Left colon (tissue), 2 donors: ENCODE results near the gene PPP1R12A. TPM values are rescaled to one million over a fixed set of nuclear protein-coding genes. Genes with fewer than 3 reads are reported as not detected.
"Not testable (repeated sequence)": the region's sequence is repeated elsewhere in the genome, so short reads cannot be mapped to it uniquely, and the experiment has no call there.

ENCODE experiments used
- ATAC-seq: fragments of 200-7000 bp; cut with Tn5 transposase; one replicate; pipeline ENCODE4 v1.9.1; 2020; ENCODE audit warnings: mild to moderate bottlenecking, moderate library complexity
- DNase-seq, 2 donors: peaks; one replicate each; pipeline ENCODE4 v3.0.0-alpha.2; 2020
- intact Hi-C, 2 donors: fragments of 100-400 bp; cut with DNase I in 1 of 2; cut with micrococcal nuclease in 1 of 2; formaldehyde crosslinking; loops; one replicate each; pipeline versions ENCODE4 v1.11.2 to v1.14.0; 2022; cut with DNase I, micrococcal nuclease
- long read RNA-seq: library from polyadenylated mRNA; unstranded; transcript quantifications from one replicate; pipeline ENCODE4 v2.0.0, GENCODE V29; 2021
- total RNA-seq, 2 donors: library from RNA; stranded (reverse); fragmentation: NEBNext Ultra II Directional; extraction: Animal tissue kit (Norgen Biotek cat#: 25700); gene quantifications; one replicate each; pipeline ENCODE4 v1.2.1, GENCODE V29; 2021
- donor health status: DM: no; HTN: no; CAD: no.
- donor health status: DM: yes; HTN: yes; CAD: no.

Gene PPP1R12A
- total RNA-seq: 10 to 100 TPM; 61.4 to 87.6 TPM
- long read RNA-seq, partial matches to known transcripts: 59 of 69 reads
- long read RNA-seq, other reads (novel, unspliced or antisense): 8 of 69 reads

DNA sequence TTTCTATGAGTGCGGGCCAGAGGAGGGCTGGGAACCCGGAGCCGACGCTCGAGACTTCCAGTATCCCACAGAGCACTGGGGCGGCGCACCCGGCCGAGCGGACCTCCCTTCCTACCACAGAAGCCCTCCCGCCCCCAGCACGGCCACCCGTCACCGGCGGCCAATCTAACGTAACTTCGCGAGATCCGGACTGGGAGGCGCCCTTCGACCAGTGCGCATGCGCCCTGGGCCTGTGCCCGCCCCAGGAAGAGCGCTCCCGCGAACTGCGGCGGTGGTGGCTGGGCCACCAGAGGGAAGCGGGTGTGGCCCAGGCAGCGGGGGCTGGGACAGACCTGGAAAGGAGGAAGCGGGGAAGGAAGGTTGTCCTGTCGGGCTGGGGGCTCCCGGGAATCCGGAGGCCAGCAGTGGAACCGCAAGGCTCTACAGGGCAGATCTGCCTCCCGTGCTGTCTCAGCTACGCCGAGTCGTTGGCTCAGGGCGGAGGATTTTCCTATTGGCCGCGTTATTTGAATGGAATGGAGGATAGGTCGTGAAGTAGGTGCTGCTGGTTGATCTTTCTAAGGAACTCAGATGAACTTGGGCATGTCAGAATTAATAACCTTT, at the start of gene PPP1R12A:
PPP1R12A (minus strand) TSS at position 77 of the 603 bp plus-strand sequence. CDS start 166 bp downstream, outside the sequence.
- intact Hi-C loops: loop anchor here in 1 of 2 donors (10.0 kb wide), 1 partner anchor 250 kb away; no protein-coding TSS in a partner anchor
- peak; percentile 93 for ATAC-seq
- peak; percentile 96 to 98 for DNase-seq

- DNase-seq (no peak), ATAC-seq (no peak)
- intact Hi-C loops: no loop called here
Measured at GRCh38 chr12:79983986-79984620, 49.2 kb upstream of the PPP1R12A start.

DNA sequence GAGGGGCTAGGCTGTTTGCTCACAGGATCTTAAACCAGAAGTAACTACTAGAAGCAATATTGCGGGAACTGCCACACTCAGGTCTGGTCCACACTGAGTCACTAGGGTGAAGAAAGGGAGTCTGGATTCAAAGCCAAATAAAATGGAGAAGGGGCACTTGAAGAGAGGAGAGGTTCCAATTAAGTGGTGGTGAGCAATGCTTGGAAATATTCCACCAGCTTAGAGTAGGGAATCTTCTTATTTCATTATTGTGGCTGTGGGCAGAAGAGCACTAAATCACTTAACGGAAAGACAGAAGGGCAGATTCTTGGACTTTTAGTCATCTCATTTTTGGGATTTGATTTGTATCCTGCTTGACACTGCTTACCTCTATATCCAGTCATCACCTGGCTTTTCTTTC, 48.6 kb upstream of the PPP1R12A start:
- no peak for ATAC-seq
- DNase-seq: no peak
- intact Hi-C loops: no loop called here

- no peak for DNase-seq
- intact Hi-C loops: no loop called here
- no peak for ATAC-seq
Measured at GRCh38 chr12:79982086-79983062, 47.5 kb upstream of the PPP1R12A start.

DNA sequence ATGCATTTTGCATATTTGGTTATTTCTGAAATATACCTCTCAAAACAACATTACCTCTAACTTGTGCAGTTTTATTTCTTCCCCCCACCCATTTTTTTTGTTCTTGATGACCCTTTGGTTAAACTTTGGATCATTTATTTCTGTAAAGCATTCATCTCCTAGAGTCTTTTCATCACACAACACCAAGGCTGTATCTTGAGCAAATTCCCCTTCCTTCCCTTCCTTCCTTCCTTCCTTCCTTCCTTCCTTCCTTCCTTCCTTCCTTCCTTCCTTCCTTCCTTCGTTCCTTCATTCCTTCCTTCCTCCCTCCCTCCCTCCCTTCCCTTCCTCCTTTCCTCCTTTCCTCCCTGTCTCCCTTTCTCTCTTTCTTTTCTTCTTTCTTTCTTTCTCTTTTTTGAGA, 43.8 kb upstream of the PPP1R12A start:
- no peak for DNase-seq
- ATAC-seq: no peak
- intact Hi-C loops: no loop called here

DNA sequence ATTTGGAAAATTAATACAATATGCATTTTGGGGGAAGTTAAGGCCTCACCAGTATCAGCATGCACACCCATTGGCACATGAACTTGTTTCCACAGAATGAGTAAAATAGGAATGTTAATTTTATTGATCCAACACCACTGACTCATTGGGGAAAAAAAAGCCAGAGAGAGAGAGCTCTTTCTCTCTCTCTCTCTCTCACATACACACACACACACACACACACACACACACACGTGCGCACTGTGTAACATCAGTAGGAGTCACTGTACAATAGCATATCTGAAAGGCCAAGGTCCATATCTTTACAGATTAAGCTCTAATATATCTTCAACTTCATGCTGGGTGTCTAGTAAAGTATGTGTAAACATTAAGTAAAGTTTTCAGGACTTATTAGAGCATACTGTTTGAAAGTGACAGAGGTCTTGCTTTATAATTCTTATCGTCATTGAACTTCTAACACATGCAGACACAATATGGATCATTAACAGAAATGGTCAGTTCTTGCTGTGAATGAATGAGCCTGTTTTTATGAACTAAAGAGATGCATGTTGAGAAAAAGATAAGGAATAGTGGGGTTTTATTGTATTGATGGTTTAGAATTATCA, 43.1 kb upstream of the PPP1R12A start:
- DNase-seq, ATAC-seq, intact Hi-C loops: not testable (repeated sequence)

DNA sequence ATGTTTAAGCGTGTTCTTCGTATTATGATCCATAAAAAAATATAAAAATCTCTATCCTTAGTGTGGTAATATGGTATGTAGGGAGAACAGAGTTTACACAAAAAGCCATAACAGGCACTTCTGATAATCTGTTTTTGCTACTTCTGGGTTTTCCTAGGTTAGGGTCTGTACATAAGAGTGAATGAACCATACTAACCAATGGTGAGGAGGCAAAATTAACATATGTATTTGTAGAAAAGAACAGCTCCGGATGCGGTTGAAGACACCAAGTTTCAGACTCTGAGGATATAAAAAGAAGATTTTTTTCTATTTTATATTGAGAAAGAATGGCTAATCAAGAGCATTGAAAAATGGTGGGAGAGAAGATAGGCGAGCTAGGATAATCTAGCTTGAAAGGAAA, 40.2 kb upstream of the PPP1R12A start:
- no peak for ATAC-seq
- no peak for DNase-seq
- intact Hi-C loops: no loop called here

GRCh38 chr12:79973801-79974200, 38.9 kb upstream of the PPP1R12A start:
- ATAC-seq: no peak
- no peak for DNase-seq
- intact Hi-C loops: no loop called here

- intact Hi-C loops: no loop called here
- DNase-seq: no peak
Measured at GRCh38 chr12:79964100-79964627, 29.3 kb upstream of the PPP1R12A start.

DNA sequence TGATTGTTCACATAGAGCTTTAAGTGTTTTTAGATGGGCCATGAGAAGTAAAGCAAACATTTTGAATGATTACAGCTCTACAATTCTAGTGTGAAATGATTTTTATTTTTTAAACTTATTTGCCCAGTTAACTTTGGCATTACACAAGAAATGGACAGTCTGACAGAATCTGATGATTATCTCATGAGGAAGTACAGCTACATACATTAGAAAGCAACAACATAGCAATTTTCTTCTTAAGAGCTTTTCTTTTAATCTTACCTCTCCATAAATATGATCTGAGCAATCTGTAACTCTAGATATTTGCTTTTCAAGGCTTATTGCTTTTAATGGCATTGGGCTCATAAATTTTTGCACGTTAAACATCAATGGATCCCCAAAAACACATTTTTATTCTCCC, 26.5 kb upstream of the PPP1R12A start:
- intact Hi-C loops: no loop called here
- no peak for DNase-seq
- no peak for ATAC-seq

More at GRCh38 chr12:79964100-79964627, 29.3 kb upstream of the PPP1R12A start:
- ATAC-seq: no peak

GRCh38 chr12:79959484-79959883, 24.6 kb upstream of the PPP1R12A start:
- intact Hi-C loops: no loop called here

GRCh38 chr12:79956896-79957295, 22.0 kb upstream of the PPP1R12A start:
- no peak for ATAC-seq
- intact Hi-C loops: no loop called here

More at GRCh38 chr12:79959484-79959883, 24.6 kb upstream of the PPP1R12A start:
- ATAC-seq: no peak
- no peak for DNase-seq

GRCh38 chr12:79955561-79955960, 20.7 kb upstream of the PPP1R12A start:
- intact Hi-C loops: no loop called here
- ATAC-seq: no peak
- no peak for DNase-seq

More at GRCh38 chr12:79956896-79957295, 22.0 kb upstream of the PPP1R12A start:
- no peak for DNase-seq

DNA sequence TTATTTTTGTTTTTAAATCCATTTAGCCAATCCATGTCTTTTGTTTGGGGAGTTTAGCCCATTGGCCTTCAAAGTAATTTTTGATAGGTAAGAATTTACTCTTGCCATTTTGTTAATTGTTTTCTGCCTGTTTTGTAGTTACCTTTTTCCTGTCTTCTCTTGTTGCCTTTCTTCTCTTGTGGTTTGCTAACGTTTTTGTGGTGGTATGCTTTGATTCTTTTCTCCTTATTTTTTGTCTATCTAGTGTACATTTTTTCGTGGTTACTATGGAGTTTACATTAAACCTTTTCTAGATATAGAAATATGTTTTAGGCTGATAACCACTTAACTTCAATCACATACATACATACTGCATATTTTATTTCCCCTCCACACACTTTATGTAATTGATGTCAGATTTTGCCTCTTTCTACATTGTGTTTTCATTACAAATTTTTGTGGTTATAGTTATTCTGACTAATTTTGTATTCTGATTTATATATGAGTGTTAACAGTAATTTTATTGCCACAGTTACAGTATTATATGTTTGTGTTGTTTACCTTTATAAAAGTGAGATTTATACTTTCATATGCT, 19.2 kb upstream of the PPP1R12A start:
- no peak for DNase-seq
- intact Hi-C loops: no loop called here
- ATAC-seq: no peak

DNA sequence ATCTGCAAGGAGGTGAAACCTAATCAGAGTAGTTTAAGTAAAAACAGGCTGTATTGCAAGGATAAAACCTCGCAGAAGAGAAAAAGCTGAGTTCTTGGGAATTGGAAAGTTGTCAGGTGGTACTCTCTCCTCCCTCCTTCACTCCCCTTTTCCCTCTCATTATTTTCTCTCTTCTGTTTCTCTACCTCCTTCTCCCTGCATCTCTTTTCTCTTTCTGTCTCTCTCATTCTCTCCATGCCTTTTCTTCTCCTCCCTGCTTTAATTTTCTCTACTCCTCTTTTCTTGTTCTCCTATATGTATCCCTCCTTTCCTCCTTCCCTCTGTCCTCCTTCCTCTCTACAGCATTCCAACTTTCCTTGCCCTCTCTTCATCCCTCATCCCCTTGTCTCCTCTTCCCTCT, 14.2 kb upstream of the PPP1R12A start:
- intact Hi-C loops: no loop called here
- DNase-seq (no peak), ATAC-seq (no peak)

- DNase-seq (no peak), ATAC-seq (no peak)
- intact Hi-C loops: no loop called here
Measured at GRCh38 chr12:79945433-79945832, 10.5 kb upstream of the PPP1R12A start.

DNA sequence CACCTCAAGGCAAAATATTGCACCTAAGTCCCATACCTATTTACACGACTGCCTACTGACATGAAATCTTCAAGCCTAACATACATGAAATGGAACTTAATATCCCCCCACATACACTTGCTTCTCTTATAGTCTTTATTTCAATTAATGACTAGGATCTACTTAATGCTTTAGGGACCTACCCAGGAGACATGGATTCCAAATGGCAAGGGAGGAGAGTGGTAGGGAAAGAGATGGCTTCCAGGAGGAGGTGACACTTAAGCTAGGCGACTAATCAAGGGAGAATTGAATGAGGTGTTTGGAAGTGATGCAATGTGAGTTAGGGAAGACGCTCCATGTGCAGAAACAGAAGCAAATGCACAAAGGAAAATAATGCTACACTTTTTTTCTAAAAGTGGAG, 9.7 kb upstream of the PPP1R12A start:
- ATAC-seq (no peak), DNase-seq (no peak)
- intact Hi-C loops: no loop called here

GRCh38 chr12:79942846-79943245, 7.9 kb upstream of the PPP1R12A start:
- ATAC-seq, DNase-seq, intact Hi-C loops: not testable (repeated sequence)
